Measurements from ENCODE around the gene PTCD3. TPM values are rescaled to one million over a fixed set of nuclear protein-coding genes. Genes with fewer than 3 reads are reported as not detected.
A peak's percentile ranks its signal among the peaks of the same experiment; 100 is the strongest.

PTCD3 gene
- 161 and 180 TPM in 2 replicates for total RNA-seq (2021)
- long read RNA-seq, full-length matches to known transcripts: 350 of 444 reads
- long read RNA-seq, partial matches to known transcripts: 17 of 444 reads
- long read RNA-seq, other reads (novel, unspliced or antisense): 77 of 444 reads

DNA sequence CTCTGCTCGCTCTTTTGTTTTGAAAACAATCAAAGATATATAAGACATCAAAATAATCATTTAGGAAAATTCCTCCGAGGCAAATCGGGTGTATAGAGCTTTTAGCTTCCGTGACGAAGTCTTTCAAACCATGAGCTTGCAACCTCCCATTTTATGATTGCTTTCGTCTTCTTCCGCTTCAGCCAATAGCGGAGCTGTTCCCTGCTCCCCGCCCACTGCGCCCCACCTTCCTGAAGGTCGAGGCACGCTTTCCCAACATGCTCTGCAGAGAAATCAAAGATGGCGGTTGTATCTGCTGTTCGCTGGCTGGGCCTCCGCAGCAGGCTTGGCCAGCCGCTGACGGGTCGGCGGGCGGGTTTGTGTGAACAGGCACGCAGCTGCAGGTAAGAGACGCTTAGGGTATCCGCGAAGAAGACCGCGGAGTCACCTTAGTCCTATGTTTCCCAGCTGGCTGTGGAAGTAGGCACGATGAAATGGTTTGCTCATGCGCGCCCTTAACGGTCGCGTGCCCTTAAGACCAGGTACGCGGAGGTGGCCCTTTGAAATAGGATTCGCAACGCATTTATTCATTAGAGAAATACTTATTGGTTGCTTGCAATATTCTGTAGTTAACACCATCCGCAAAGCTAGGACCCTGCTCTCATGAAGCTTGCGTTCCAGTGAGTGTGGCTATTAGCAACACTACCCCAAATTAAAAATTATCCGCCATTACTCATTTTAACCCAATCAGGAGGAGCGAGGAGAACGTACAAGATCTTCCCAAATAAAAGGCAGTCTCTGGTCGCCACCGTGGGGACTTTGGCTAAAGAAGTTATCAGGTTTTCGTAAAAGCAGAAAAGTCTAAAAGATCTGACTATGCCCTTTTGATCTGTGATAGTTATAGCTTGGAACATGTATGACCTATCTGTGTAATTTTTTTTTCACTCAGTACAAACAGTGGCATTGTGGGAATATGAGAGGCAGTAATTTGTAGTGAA is at the start of gene PTCD3:
Gene PTCD3 (plus strand): TSS at position 267 of the 977 bp plus-strand sequence. CDS start 13 bp downstream, at position 280.
- no peak within 1 kb of the TSS for H3K56ac ChIP-seq (ENCODE audit: insufficient read length, low read depth, low read length)
- H3K4me1 ChIP-seq (ENCODE audit: insufficient read depth, low read length): no peaks in the 10 kb centered on the region
- peak within 1 kb of the TSS; percentile 46 for H4K5ac ChIP-seq (ENCODE audit: insufficient read length, low read depth, low read length)
- H3K27ac Mint-ChIP-seq: peak within 1 kb of the TSS; percentile 99 to 100 (median 100)
- H3K9me3 Mint-ChIP-seq: no peaks in the 10 kb centered on the region
- no peak within 1 kb of the TSS for H2BK12ac ChIP-seq (ENCODE audit: insufficient read length, low read depth, low read length)
- no peak within 1 kb of the TSS for H4K8ac ChIP-seq (replicated peaks; ENCODE audit: insufficient read length, low read depth, low read length)
- H3K4ac ChIP-seq (ENCODE audit: low read depth, low read length): no peak within 1 kb of the TSS
- H3K27me3 Mint-ChIP-seq (ENCODE audit: low read depth): no peaks in the 10 kb centered on the region
- H3K4me2 ChIP-seq (ENCODE audit: insufficient read depth, insufficient read length, low read length): peak within 1 kb of the TSS; percentile 92
- peaks cover 22 to 23% of the 10 kb centered on the region in 2 experiments for H3K4me1 Mint-ChIP-seq
- H3K4me3 Mint-ChIP-seq: peak within 1 kb of the TSS; percentile 91 to 95
- peaks cover 25 to 73% (median 67%) of the 10 kb centered on the region in 3 experiments; a peak in 6 of 7 replicates for H3K36me3 Mint-ChIP-seq (ENCODE audit: insufficient read depth in 1 of 3, low read depth in 3 of 3)
- DNase-seq: peak; percentile 95
- TF ChIP-seq CTCF (conservative IDR thresholded peaks at IDR 0.05): no peak
- no peak within 1 kb of the TSS for H2AFZ ChIP-seq (ENCODE audit: low read length)
- H4K91ac ChIP-seq (ENCODE audit: insufficient read length, low read depth, low read length): no peak within 1 kb of the TSS
- H3T11ph ChIP-seq (ENCODE audit: low read length): no peak within 1 kb of the TSS
- no peak within 1 kb of the TSS for H2BK15ac ChIP-seq (ENCODE audit: low read depth, low read length)
- H2BK120ac ChIP-seq (ENCODE audit: low read depth, low read length, poor library complexity, severe bottlenecking): no peak within 1 kb of the TSS
- H3K9ac ChIP-seq (ENCODE audit: extremely low read depth, insufficient read length, low read length): peak within 1 kb of the TSS; percentile 94
- no peaks in the 10 kb centered on the region; the same call in 1 of the 2 replicates for H3K27me3 ChIP-seq (ENCODE audit: insufficient read depth, low read length)
- no peak within 1 kb of the TSS for H2BK20ac ChIP-seq (ENCODE audit: low read depth, low read length, poor library complexity, severe bottlenecking)
- H2AK5ac ChIP-seq (ENCODE audit: insufficient read length, low read length): no peak within 1 kb of the TSS
- H3K23me2 ChIP-seq (ENCODE audit: insufficient read length, low read depth, low read length, poor library complexity, severe bottlenecking): peaks cover 6% of the 10 kb centered on the region
- H3K79me2 ChIP-seq (ENCODE audit: insufficient read depth, low read length): peaks cover 45% of the 10 kb centered on the region; the same call in 1 of the 2 replicates
- WGBS (ENCODE audit: extremely low coverage, insufficient read length, low lambda C conversion rate): no CpG with 5 or more reads among the region's 44 CpGs
- peak within 1 kb of the TSS; percentile 86 for H3K14ac ChIP-seq (ENCODE audit: insufficient read depth, low read length)
- no peak within 1 kb of the TSS for H2BK5ac ChIP-seq (ENCODE audit: insufficient read length, low read length)
- H4K20me1 ChIP-seq (ENCODE audit: control insufficient read depth, insufficient read depth, insufficient read length): no peaks in the 10 kb centered on the region
- H3K27ac ChIP-seq (ENCODE audit: insufficient read length, low read depth, low read length): peak within 1 kb of the TSS; percentile 6
- H3K79me1 ChIP-seq (ENCODE audit: insufficient read depth, low read depth, low read length, poor library complexity, severe bottlenecking): peaks cover 5% of the 10 kb centered on the region
- H3K18ac ChIP-seq (ENCODE audit: insufficient read length, low read depth, low read length): peak within 1 kb of the TSS; percentile 46
- H3K9me3 ChIP-seq (ENCODE audit: control insufficient read depth, low read depth, low read length): no peaks in the 10 kb centered on the region
- no peak within 1 kb of the TSS for H3K23ac ChIP-seq (ENCODE audit: insufficient read length, low read depth, low read length)

All from H9 (cell line).